Measurements from ENCODE around the gene WWC1.

GRCh38 chr5:168287362-168287761, 4.1 kb upstream of the WWC1 start:
- no peak for TF ChIP-seq GATA2 (IDR thresholded peaks at IDR 0.05; ENCODE audit: low read depth, low read length)
- no peak for TF ChIP-seq GATA3 (IDR thresholded peaks at IDR 0.05; ENCODE audit: low read depth, low read length)

All from SH-SY5Y (cell line).